Uterus (tissue), 2 donors: ENCODE data around the gene POLR2B.

Source experiments
- POLR2A ChIP-seq, 2 donors: fragments of 450-650 bp; IDR thresholded peaks; one replicate each; pipeline ENCODE4 v1.6.1; 2016; ENCODE audit warnings: antibody characterized with exemption in 2 of 2, mild to moderate bottlenecking in 1 of 2, moderate library complexity in 1 of 2
- TF ChIP-seq, protein P1 (sequence below), 4 experiments: fragments of 200-600 bp in 2 of 4; fragments of 450-650 bp in 2 of 4; sonication (generic) in 2 of 4; IDR thresholded peaks; one replicate each; pipeline ENCODE4 v1.5.1; 2016 to 2019; ENCODE audit warnings: antibody characterized with exemption in 4 of 4, mild to moderate bottlenecking in 2 of 4, moderate library complexity in 1 of 4

- TF ChIP-seq, protein P1, sequence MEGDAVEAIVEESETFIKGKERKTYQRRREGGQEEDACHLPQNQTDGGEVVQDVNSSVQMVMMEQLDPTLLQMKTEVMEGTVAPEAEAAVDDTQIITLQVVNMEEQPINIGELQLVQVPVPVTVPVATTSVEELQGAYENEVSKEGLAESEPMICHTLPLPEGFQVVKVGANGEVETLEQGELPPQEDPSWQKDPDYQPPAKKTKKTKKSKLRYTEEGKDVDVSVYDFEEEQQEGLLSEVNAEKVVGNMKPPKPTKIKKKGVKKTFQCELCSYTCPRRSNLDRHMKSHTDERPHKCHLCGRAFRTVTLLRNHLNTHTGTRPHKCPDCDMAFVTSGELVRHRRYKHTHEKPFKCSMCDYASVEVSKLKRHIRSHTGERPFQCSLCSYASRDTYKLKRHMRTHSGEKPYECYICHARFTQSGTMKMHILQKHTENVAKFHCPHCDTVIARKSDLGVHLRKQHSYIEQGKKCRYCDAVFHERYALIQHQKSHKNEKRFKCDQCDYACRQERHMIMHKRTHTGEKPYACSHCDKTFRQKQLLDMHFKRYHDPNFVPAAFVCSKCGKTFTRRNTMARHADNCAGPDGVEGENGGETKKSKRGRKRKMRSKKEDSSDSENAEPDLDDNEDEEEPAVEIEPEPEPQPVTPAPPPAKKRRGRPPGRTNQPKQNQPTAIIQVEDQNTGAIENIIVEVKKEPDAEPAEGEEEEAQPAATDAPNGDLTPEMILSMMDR (IDR thresholded peaks at IDR 0.05) = no peak
- TF ChIP-seq POLR2A (IDR thresholded peaks at IDR 0.05) = no peak
Measured at GRCh38 chr4:56999751-57000150, 21.1 kb downstream of the POLR2B start.
